ENCODE results near the gene EVPL.

The EVPL gene

GRCh38 chr17:76051561-76051960 is 24.5 kb upstream of the EVPL start:
- H3K4me3 ChIP-seq (ENCODE audit: low read depth, low read length): no peak overlapping the region
- TF ChIP-seq KLF9 (tag by site-specific recombination; IDR thresholded peaks at IDR 0.05; ENCODE audit: low read depth) (no peak), MZF1 (tag by site-specific recombination; IDR thresholded peaks at IDR 0.05; ENCODE audit: borderline replicate concordance) (no peak), ZNF529 (tag by site-specific recombination; IDR thresholded peaks at IDR 0.05; ENCODE audit: insufficient replicate concordance) (no peak), ZNF112 (tag by site-specific recombination; IDR thresholded peaks at IDR 0.05) (no peak), ZNF518A (tag by site-specific recombination; conservative IDR thresholded peaks at IDR 0.05; ENCODE audit: low read depth) (no peak), ZNF292 (tag by site-specific recombination; IDR thresholded peaks at IDR 0.05; ENCODE audit: borderline replicate concordance, low read depth) (no peak), ZNF391 (tag by site-specific recombination; IDR thresholded peaks at IDR 0.05; ENCODE audit: borderline replicate concordance, low read depth) (no peak), ZSCAN16 (tag by site-specific recombination; IDR thresholded peaks at IDR 0.05) (no peak), PRDM4 (tag by site-specific recombination; IDR thresholded peaks at IDR 0.05) (no peak), ZNF133 (tag by site-specific recombination; IDR thresholded peaks at IDR 0.05) (no peak), ZNF202 (tag by site-specific recombination; IDR thresholded peaks at IDR 0.05; ENCODE audit: borderline replicate concordance) (no peak), ZNF677 (tag by site-specific recombination; IDR thresholded peaks at IDR 0.05) (no peak), ZNF335 (tag by site-specific recombination; conservative IDR thresholded peaks at IDR 0.05) (no peak), ZNF239 (tag by site-specific recombination; IDR thresholded peaks at IDR 0.05) (no peak), GLI4 (tag by site-specific recombination; IDR thresholded peaks at IDR 0.05) (no peak), ZFP41 (tag by site-specific recombination; IDR thresholded peaks at IDR 0.05; ENCODE audit: borderline replicate concordance) (no peak), ZNF660 (tag by site-specific recombination; IDR thresholded peaks at IDR 0.05) (no peak)
- H3K4me1 ChIP-seq (ENCODE audit: control insufficient read depth, insufficient read depth, low read length): peaks cover 5% of the 10 kb centered on the region
- POLR2A ChIA-PET: interaction anchor here (2.3 kb wide), 1 partner anchor 21 kb away, joined by 5 read pairs; the partner anchor contains the start of gene SRP68
- H3K27ac ChIP-seq (ENCODE audit: extremely low read depth, low read depth, low read length): no peak overlapping the region
- CTCF ChIA-PET: interaction anchor here (0.8 to 1.7 kb wide), 2 partner anchors 12 to 37 kb away, joined by 3 to 6 read pairs; no protein-coding TSS in a partner anchor
- H3K9me3 ChIP-seq (ENCODE audit: control insufficient read depth, insufficient read depth, low read depth, low read length): no peaks in the 10 kb centered on the region
- peaks cover 65 to 92% of the 10 kb centered on the region in 2 experiments for H3K36me3 ChIP-seq (ENCODE audit: control insufficient read depth in 2 of 2, insufficient read depth in 1 of 2, low read length in 2 of 2)

Data from HEK293 (cell line).